Hepatocyte (in vitro differentiated cells): ENCODE measurements around the gene CTNNAL1. TPM values are rescaled to one million over a fixed set of nuclear protein-coding genes. Genes with fewer than 3 reads are reported as not detected.
"Not testable (repeated sequence)": the region's sequence is repeated elsewhere in the genome, so short reads cannot be mapped to it uniquely, and the experiment has no call there.

Experiments used
- DNase-seq: peaks from one replicate; pipeline ENCODE4 v3.0.0-alpha.2; 2016; ENCODE audit warnings: low spot score
- H2AFZ ChIP-seq: fragments of 200-600 bp; sonication (generic); 2 replicates; pipeline ENCODE4 v1.6.0; 2016; ENCODE audit warnings: antibody characterized with exemption, mild to moderate bottlenecking
- H3K27ac ChIP-seq: fragments of 200-600 bp; sonication (generic); 2 replicates; pipeline ENCODE4 v1.5.1; 2016; ENCODE audit warnings: mild to moderate bottlenecking
- H3K27me3 ChIP-seq: fragments of 200-600 bp; sonication (generic); 2 replicates; pipeline ENCODE4 v1.6.1; 2016
- H3K36me3 ChIP-seq: fragments of 200-600 bp; sonication (generic); replicated peaks from 2 replicates; pipeline ENCODE4 v1.5.1; 2016; ENCODE audit warnings: low read depth; ENCODE audit not compliant: insufficient read depth
- H3K4me1 ChIP-seq: fragments of 200-600 bp; sonication (generic); 2 replicates; pipeline ENCODE4 v1.5.1; 2016; ENCODE audit warnings: mild to moderate bottlenecking, moderate library complexity; ENCODE audit not compliant: insufficient read depth
- H3K4me2 ChIP-seq: fragments of 200-600 bp; sonication (generic); 2 replicates; pipeline ENCODE4 v1.6.0; 2016
- H3K4me3 ChIP-seq: fragments of 200-600 bp; sonication (generic); 2 replicates; pipeline ENCODE4 v1.5.1; 2016; ENCODE audit warnings: mild to moderate bottlenecking
- H3K79me2 ChIP-seq: fragments of 200-600 bp; sonication (generic); 2 replicates; pipeline ENCODE4 v1.6.0; 2017; ENCODE audit warnings: mild to moderate bottlenecking
- H3K9me2 ChIP-seq: fragments of 200-600 bp; sonication (generic); replicated peaks from 2 replicates; pipeline ENCODE4 v1.6.0; 2017; ENCODE audit warnings: mild to moderate bottlenecking; ENCODE audit not compliant: insufficient read depth
- H3K9me3 ChIP-seq: fragments of 200-600 bp; sonication (generic); 2 replicates; pipeline ENCODE4 v1.5.1; 2016; ENCODE audit warnings: low read depth, mild to moderate bottlenecking
- H4K20me1 ChIP-seq: fragments of 200-600 bp; sonication (generic); 2 replicates; pipeline ENCODE4 v1.6.0; 2016; ENCODE audit warnings: mild to moderate bottlenecking; ENCODE audit not compliant: insufficient read depth, poor library complexity, severe bottlenecking
- CTCF ChIP-seq: fragments of 200-600 bp; sonication (generic); IDR thresholded peaks from 2 replicates; pipeline ENCODE4 v1.5.1; 2016; ENCODE audit warnings: antibody characterized with exemption, mild to moderate bottlenecking; ENCODE audit not compliant: poor library complexity
- EZH2 ChIP-seq: fragments of 200-600 bp; sonication (generic); IDR thresholded peaks from 2 replicates; pipeline ENCODE4 v1.6.1; 2016; ENCODE audit warnings: antibody characterized with exemption, mild to moderate bottlenecking, borderline replicate concordance
- EZH2phosphoT487 ChIP-seq: fragments of 200-600 bp; sonication (generic); IDR thresholded peaks from one replicate; pipeline ENCODE4 v1.6.1; 2018; ENCODE audit warnings: antibody characterized with exemption, mild to moderate bottlenecking, low read depth, moderate library complexity; ENCODE audit not compliant: unreplicated experiment, severe bottlenecking
- WGBS: methylation state at CpG from one replicate; pipeline ENCODE4 v1.1.6; 2016; ENCODE audit warnings: low lambda C conversion rate; ENCODE audit errors: missing lambda C conversion rate; 5-methylcytosine and 5-hydroxymethylcytosine counted together
- polyA plus RNA-seq: library from polyadenylated mRNA; unstranded; fragments of >200 nt; fragmentation: Nextera tagmentation; extraction: Ambion mirVana; gene quantifications from 2 replicates; pipeline ENCODE4 v1.2.1, GENCODE V29; 2016
- total RNA-seq: library from RNA; depleted of rRNA; stranded (reverse); fragments of >200 nt; gene quantifications from 2 replicates; pipeline ENCODE4 v1.2.3, GENCODE V29; 2014

The CTNNAL1 gene
- total and polyA plus RNA-seq, 2 experiments from 2014 or later, result 54.5 to 57.4 TPM

- TF ChIP-seq EZH2, result no peak
- TF ChIP-seq EZH2phosphoT487, result no peak
- no peak for TF ChIP-seq CTCF
- no peaks in the 10 kb centered on the region for H3K9me2 ChIP-seq
- no peak for DNase-seq
- H2AFZ ChIP-seq, result no peak overlapping the region
- H3K27me3 ChIP-seq, result no peaks in the 10 kb centered on the region
- peak overlapping the region; percentile 8 for H3K27ac ChIP-seq
- no peak overlapping the region for H3K4me2 ChIP-seq
- WGBS, result 78% methylated on average over 3 of the region's 3 CpGs
- H3K9me3 ChIP-seq, result no peaks in the 10 kb centered on the region
- H3K4me1 ChIP-seq, result no peaks in the 10 kb centered on the region
- no peaks in the 10 kb centered on the region for H3K79me2 ChIP-seq
- no peak overlapping the region for H3K4me3 ChIP-seq
- no peaks in the 10 kb centered on the region for H4K20me1 ChIP-seq
- no peaks in the 10 kb centered on the region for H3K36me3 ChIP-seq
Measured at GRCh38 chr9:108972186-108972585, 41.1 kb downstream of the CTNNAL1 start.

- not testable (repeated sequence) for H3K4me1 ChIP-seq, H3K9me3 ChIP-seq, H3K79me2 ChIP-seq, DNase-seq, H3K4me3 ChIP-seq, H3K27ac ChIP-seq, H3K27me3 ChIP-seq, H2AFZ ChIP-seq, H4K20me1 ChIP-seq, H3K36me3 ChIP-seq, H3K4me2 ChIP-seq, H3K9me2 ChIP-seq
- WGBS, result 100% methylated on average over 2 of the region's 2 CpGs
Measured at GRCh38 chr9:108971392-108971791, 41.9 kb downstream of the CTNNAL1 start.

- no peak overlapping the region for H3K4me2 ChIP-seq
- no peaks in the 10 kb centered on the region for H4K20me1 ChIP-seq
- H3K79me2 ChIP-seq, result no peaks in the 10 kb centered on the region
- no peaks in the 10 kb centered on the region for H3K36me3 ChIP-seq
- H2AFZ ChIP-seq, result no peak overlapping the region
- no peaks in the 10 kb centered on the region for H3K27me3 ChIP-seq
- H3K9me3 ChIP-seq, result no peaks in the 10 kb centered on the region
- no peak overlapping the region for H3K27ac ChIP-seq
- no peak for DNase-seq
- H3K4me3 ChIP-seq, result no peak overlapping the region
- no peaks in the 10 kb centered on the region for H3K4me1 ChIP-seq
- no peak for TF ChIP-seq CTCF
- TF ChIP-seq EZH2, result no peak
- no peak for TF ChIP-seq EZH2phosphoT487
- no peaks in the 10 kb centered on the region for H3K9me2 ChIP-seq
Measured at GRCh38 chr9:108967916-108968315, 45.4 kb downstream of the CTNNAL1 start.

- DNase-seq, result no peak
- Histone ChIP-seq H3K4me2 (no peak overlapping the region), H3K4me1 (no peaks in the 10 kb centered on the region), H3K4me3 (no peak overlapping the region), H4K20me1 (no peaks in the 10 kb centered on the region), H2AFZ (no peak overlapping the region), H3K9me3 (no peaks in the 10 kb centered on the region), H3K27ac (no peak overlapping the region), H3K36me3 (no peaks in the 10 kb centered on the region), H3K79me2 (no peaks in the 10 kb centered on the region), H3K27me3 (no peaks in the 10 kb centered on the region), H3K9me2 (no peaks in the 10 kb centered on the region)
- TF ChIP-seq EZH2 (no peak), CTCF (no peak), EZH2phosphoT487 (no peak)
- WGBS, result 69% methylated on average over 4 of the region's 4 CpGs
Measured at GRCh38 chr9:108963459-108964143, 49.7 kb downstream of the CTNNAL1 start.
